Neural progenitor cell (in vitro differentiated cells): ENCODE results near the gene ATXN1L. TPM values are rescaled to one million over a fixed set of nuclear protein-coding genes. Genes with fewer than 3 reads are reported as not detected.
A peak's percentile ranks its signal among the peaks of the same experiment; 100 is the strongest.

Source experiments
- DNase-seq: peaks from one replicate; pipeline ENCODE4 v3.0.0-alpha.2; 2016; ENCODE audit warnings: low spot score
- H2AFZ ChIP-seq: fragments of 200-600 bp; sonication (generic); replicated peaks from 2 replicates; pipeline ENCODE4 v1.6.1; 2016; ENCODE audit warnings: antibody characterized with exemption
- H3F3A ChIP-seq: fragments of 200-600 bp; sonication (generic); 2 replicates; pipeline ENCODE4 v1.6.1; 2016; ENCODE audit warnings: antibody characterized with exemption, low read depth
- H3K27ac ChIP-seq: fragments of 200-600 bp; sonication (generic); 2 replicates; pipeline ENCODE4 v1.5.1; 2016; ENCODE audit warnings: mild to moderate bottlenecking
- H3K27me3 ChIP-seq: fragments of 200-600 bp; sonication (generic); 2 replicates; pipeline ENCODE4 v1.6.1; 2016; ENCODE audit warnings: mild to moderate bottlenecking, moderate library complexity
- H3K36me3 ChIP-seq: fragments of 200-600 bp; sonication (generic); 2 replicates; pipeline ENCODE4 v1.5.1; 2016
- H3K4me1 ChIP-seq: fragments of 200-600 bp; sonication (generic); 2 replicates; pipeline ENCODE4 v1.6.1; 2016; ENCODE audit warnings: mixed run types
- H3K4me2 ChIP-seq: fragments of 200-600 bp; sonication (generic); 2 replicates; pipeline ENCODE4 v1.6.1; 2016
- H3K4me3 ChIP-seq: fragments of 200-600 bp; sonication (generic); 2 replicates; pipeline ENCODE4 v1.5.1; 2016
- H3K79me2 ChIP-seq: fragments of 200-600 bp; sonication (generic); 2 replicates; pipeline ENCODE4 v1.6.1; 2016; ENCODE audit warnings: low read depth
- H3K9ac ChIP-seq: fragments of 200-600 bp; sonication (generic); 2 replicates; pipeline ENCODE4 v1.6.1; 2016
- H3K9me3 ChIP-seq: fragments of 200-600 bp; sonication (generic); 2 replicates; pipeline ENCODE4 v1.5.1; 2016; ENCODE audit warnings: low read depth
- H4K20me1 ChIP-seq: fragments of 200-600 bp; sonication (generic); 2 replicates; pipeline ENCODE4 v1.6.1; 2016; ENCODE audit warnings: low read depth
- H3K27ac Mint-ChIP-seq: 3 replicates; pipeline ENCODE4 v1.8.0; 2021; ENCODE audit warnings: mixed read lengths
- H3K27me3 Mint-ChIP-seq: 2 replicates; pipeline ENCODE4 v1.8.0; 2022; ENCODE audit warnings: low read depth, mild to moderate bottlenecking, inconsistent platforms, moderate library complexity, mixed read lengths; ENCODE audit not compliant: insufficient read depth
- H3K36me3 Mint-ChIP-seq: 3 replicates; pipeline ENCODE4 v1.8.0; 2021; ENCODE audit warnings: mixed read lengths
- H3K4me1 Mint-ChIP-seq: 3 replicates; pipeline ENCODE4 v1.8.0; 2021; ENCODE audit warnings: mixed read lengths
- H3K4me3 Mint-ChIP-seq: 3 replicates; pipeline ENCODE4 v1.8.0; 2021; ENCODE audit warnings: mild to moderate bottlenecking, moderate library complexity, mixed read lengths
- H3K9me3 Mint-ChIP-seq: 3 replicates; pipeline ENCODE4 v1.8.0; 2020; ENCODE audit warnings: mixed read lengths
- EZH2 ChIP-seq: fragments of 200-600 bp; sonication (generic); IDR thresholded peaks from 2 replicates; pipeline ENCODE4 v1.6.1; 2017; ENCODE audit warnings: antibody characterized with exemption, mild to moderate bottlenecking, moderate library complexity
- EZH2phosphoT487 ChIP-seq: fragments of 200-600 bp; sonication (generic); IDR thresholded peaks from 2 replicates; pipeline ENCODE4 v1.6.1; 2017; ENCODE audit warnings: antibody characterized with exemption
- total RNA-seq: library from RNA; depleted of rRNA; stranded (reverse); fragments of >200 nt; gene quantifications from 2 replicates; pipeline ENCODE4 v1.2.3, GENCODE V29; 2015; ENCODE audit warnings: low replicate concordance
- TF ChIP-seq, protein P1 (sequence below): fragments of 200-600 bp; sonication (generic); IDR thresholded peaks from 2 replicates; pipeline ENCODE4 v1.5.1; 2017; ENCODE audit warnings: antibody characterized with exemption, mild to moderate bottlenecking

Gene ATXN1L, protein sequence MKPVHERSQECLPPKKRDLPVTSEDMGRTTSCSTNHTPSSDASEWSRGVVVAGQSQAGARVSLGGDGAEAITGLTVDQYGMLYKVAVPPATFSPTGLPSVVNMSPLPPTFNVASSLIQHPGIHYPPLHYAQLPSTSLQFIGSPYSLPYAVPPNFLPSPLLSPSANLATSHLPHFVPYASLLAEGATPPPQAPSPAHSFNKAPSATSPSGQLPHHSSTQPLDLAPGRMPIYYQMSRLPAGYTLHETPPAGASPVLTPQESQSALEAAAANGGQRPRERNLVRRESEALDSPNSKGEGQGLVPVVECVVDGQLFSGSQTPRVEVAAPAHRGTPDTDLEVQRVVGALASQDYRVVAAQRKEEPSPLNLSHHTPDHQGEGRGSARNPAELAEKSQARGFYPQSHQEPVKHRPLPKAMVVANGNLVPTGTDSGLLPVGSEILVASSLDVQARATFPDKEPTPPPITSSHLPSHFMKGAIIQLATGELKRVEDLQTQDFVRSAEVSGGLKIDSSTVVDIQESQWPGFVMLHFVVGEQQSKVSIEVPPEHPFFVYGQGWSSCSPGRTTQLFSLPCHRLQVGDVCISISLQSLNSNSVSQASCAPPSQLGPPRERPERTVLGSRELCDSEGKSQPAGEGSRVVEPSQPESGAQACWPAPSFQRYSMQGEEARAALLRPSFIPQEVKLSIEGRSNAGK
- 19.8 and 26.4 TPM in 2 replicates for total RNA-seq

DNA sequence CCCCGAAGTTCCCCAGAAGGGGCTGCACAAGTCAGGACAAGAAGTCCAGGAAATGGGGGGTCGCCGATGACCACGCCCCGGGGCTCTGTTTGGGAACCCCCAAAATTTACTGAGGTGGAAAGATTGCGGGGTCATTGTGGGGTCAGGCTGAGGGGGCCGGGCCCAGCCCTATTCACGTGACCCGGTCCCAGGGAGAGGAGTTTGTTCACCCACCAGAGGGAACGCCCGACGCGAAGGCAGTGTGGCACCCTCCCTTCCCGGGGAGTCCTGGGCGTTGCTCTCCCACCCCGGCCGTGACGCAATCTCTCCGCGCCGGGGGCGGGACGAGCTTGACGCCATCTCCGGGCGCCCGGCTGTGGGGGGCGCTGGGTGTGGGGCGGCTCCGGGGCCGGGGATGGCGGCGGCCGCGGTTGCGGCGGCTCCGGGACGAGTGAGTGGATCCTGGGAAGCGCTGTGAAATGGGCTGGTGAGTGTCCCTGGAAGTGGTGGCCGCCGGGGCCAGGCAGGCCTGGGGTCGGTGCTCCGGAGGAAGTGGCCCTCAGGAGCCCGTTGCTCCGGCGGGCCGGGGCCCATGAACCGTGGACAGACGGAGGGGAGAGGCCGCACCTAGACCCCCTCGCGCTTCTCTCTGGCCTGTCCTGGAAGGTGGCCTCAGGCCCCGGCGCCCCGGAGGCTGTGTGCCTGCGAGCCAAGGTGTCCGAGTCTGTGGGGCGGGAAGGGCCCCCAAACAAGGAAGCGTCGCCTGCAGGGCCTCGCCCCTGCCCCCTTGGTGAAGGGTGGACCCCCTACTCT, at the start of gene ATXN1L:
Gene ATXN1L (plus strand): TSS at position 338 of the 792 bp plus-strand sequence. CDS start 3,765 bp downstream, outside the sequence.
- Mint-ChIP-seq H3K4me3 (peak within 1 kb of the TSS; percentile 95), H3K27me3 (peaks cover 7% of the 10 kb centered on the region), H3K9me3 (no peaks in the 10 kb centered on the region), H3K27ac (peak within 1 kb of the TSS; percentile 83), H3K4me1 (peaks cover 20% of the 10 kb centered on the region), H3K36me3 (peaks cover 13% of the 10 kb centered on the region)
- H3F3A ChIP-seq, result no peaks in the 10 kb centered on the region
- H3K9ac ChIP-seq, result peak within 1 kb of the TSS; percentile 93
- H4K20me1 ChIP-seq, result peaks cover 13% of the 10 kb centered on the region
- H3K27ac ChIP-seq, result no peak within 1 kb of the TSS
- no peak for TF ChIP-seq EZH2phosphoT487
- TF ChIP-seq EZH2, result no peak
- TF ChIP-seq, protein P1, sequence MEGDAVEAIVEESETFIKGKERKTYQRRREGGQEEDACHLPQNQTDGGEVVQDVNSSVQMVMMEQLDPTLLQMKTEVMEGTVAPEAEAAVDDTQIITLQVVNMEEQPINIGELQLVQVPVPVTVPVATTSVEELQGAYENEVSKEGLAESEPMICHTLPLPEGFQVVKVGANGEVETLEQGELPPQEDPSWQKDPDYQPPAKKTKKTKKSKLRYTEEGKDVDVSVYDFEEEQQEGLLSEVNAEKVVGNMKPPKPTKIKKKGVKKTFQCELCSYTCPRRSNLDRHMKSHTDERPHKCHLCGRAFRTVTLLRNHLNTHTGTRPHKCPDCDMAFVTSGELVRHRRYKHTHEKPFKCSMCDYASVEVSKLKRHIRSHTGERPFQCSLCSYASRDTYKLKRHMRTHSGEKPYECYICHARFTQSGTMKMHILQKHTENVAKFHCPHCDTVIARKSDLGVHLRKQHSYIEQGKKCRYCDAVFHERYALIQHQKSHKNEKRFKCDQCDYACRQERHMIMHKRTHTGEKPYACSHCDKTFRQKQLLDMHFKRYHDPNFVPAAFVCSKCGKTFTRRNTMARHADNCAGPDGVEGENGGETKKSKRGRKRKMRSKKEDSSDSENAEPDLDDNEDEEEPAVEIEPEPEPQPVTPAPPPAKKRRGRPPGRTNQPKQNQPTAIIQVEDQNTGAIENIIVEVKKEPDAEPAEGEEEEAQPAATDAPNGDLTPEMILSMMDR, result no peak
- H3K4me1 ChIP-seq, result peaks cover 7% of the 10 kb centered on the region
- H3K27me3 ChIP-seq, result no peaks in the 10 kb centered on the region
- H3K36me3 ChIP-seq, result peaks cover 7% of the 10 kb centered on the region
- H3K4me3 ChIP-seq, result peak within 1 kb of the TSS; percentile 94
- H3K4me2 ChIP-seq, result peak within 1 kb of the TSS; percentile 94
- no peaks in the 10 kb centered on the region for H3K9me3 ChIP-seq
- peak; percentile 93 for DNase-seq
- H3K79me2 ChIP-seq, result peaks cover 23% of the 10 kb centered on the region
- H2AFZ ChIP-seq, result peak within 1 kb of the TSS; percentile 75

DNA sequence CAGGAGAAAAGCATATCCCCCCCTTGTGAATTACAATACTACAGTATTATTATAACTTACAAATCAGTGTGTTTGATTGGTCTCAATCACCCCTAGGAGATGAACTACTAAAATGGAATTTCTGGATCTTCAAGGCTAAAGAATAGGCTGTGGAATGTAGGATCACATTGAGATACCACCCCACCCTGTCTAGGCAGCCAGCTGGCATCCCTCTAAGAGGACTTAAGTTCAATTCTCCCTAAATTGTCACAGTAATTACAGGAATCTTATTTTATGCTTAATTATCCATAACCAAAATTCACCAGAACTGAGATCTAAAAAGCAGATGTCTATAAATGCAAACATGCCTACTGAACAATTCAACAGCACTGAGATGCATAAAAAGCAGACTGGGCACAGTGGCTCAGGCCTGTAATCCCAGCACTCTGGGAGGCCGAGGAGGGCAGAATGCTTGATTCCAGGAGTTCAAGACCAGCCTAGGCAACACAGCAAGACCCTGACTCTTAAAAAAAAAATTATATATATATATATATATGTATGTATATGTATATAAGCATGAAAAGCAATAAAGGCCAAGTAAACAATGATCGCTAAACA, 49.2 kb upstream of the ATXN1L start:
- Histone ChIP-seq H3K27ac (no peak overlapping the region), H3K4me2 (no peak overlapping the region), H3K36me3 (no peaks in the 10 kb centered on the region), H3K79me2 (peaks cover 100% of the 10 kb centered on the region), H3K4me1 (no peaks in the 10 kb centered on the region), H3K27me3 (no peaks in the 10 kb centered on the region), H3K4me3 (no peak overlapping the region), H3F3A (peaks cover 4% of the 10 kb centered on the region), H3K9me3 (no peaks in the 10 kb centered on the region), H3K9ac (no peak overlapping the region), H4K20me1 (peaks cover 59% of the 10 kb centered on the region), H2AFZ (no peak overlapping the region)
- Mint-ChIP-seq H3K27me3 (no peaks in the 10 kb centered on the region), H3K36me3 (peaks cover 9% of the 10 kb centered on the region), H3K4me3 (no peak overlapping the region), H3K9me3 (no peaks in the 10 kb centered on the region), H3K4me1 (no peaks in the 10 kb centered on the region), H3K27ac (no peak overlapping the region)
- TF ChIP-seq EZH2phosphoT487 (no peak), EZH2 (no peak)
- TF ChIP-seq, protein P1, result no peak
- no peak for DNase-seq

DNA sequence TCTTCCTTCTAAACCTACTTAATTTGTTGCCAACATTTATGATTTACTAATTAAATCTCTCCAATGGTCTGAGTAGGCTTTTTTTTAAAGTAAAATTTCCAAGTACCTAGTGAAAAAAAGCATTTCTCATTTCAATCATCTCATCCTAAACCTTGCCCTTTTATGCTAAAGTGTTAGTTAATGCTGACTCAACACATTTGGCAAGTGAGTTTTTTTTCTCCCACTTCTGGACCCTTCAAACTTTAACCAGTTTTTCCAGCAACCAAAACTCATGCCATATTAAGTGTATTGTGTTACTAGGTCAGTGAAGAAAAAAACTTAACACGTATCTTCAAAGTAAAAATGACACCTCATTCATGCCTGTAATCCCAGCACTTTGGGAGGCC, 42.5 kb upstream of the ATXN1L start:
- no peak overlapping the region for H3K9ac ChIP-seq
- no peak overlapping the region for H3K4me3 ChIP-seq
- H3K4me2 ChIP-seq, result no peak overlapping the region
- no peaks in the 10 kb centered on the region for H3K36me3 ChIP-seq
- no peak overlapping the region for H2AFZ ChIP-seq
- peaks cover 5% of the 10 kb centered on the region for H3K36me3 Mint-ChIP-seq
- TF ChIP-seq EZH2phosphoT487 (no peak), EZH2 (no peak)
- TF ChIP-seq, protein P1, result no peak
- peaks cover 15% of the 10 kb centered on the region for H4K20me1 ChIP-seq
- peaks cover 10% of the 10 kb centered on the region for H3K4me1 ChIP-seq
- no peak overlapping the region for H3K27ac Mint-ChIP-seq
- no peaks in the 10 kb centered on the region for H3K27me3 ChIP-seq
- no peak overlapping the region for H3K27ac ChIP-seq
- H3K4me3 Mint-ChIP-seq, result no peak overlapping the region
- peaks cover 100% of the 10 kb centered on the region for H3K79me2 ChIP-seq
- H3K9me3 Mint-ChIP-seq, result no peaks in the 10 kb centered on the region
- no peaks in the 10 kb centered on the region for H3K9me3 ChIP-seq
- peaks cover 9% of the 10 kb centered on the region for H3K4me1 Mint-ChIP-seq
- H3F3A ChIP-seq, result peaks cover 3% of the 10 kb centered on the region
- no peak for DNase-seq
- H3K27me3 Mint-ChIP-seq, result no peaks in the 10 kb centered on the region
